K562 (cell line): ENCODE results near the gene TMEM25. TPM values are rescaled to one million over a fixed set of nuclear protein-coding genes. Genes with fewer than 3 reads are reported as not detected.

Experiments used
- ATAC-seq: fragments of 200-7000 bp; cut with Tn5 transposase; 3 replicates; pipeline ENCODE4 v1.9.1; 2020; ENCODE audit warnings: moderate library complexity
- BruUV-seq: library from RNA; stranded (reverse); fragments of 400-500 nt; replicated peaks from 2 replicates; lab custom pipeline; 2021; lab: Mats Ljungman, UMichigan
- CTCF ChIA-PET: fragments of 300-600 bp; formaldehyde crosslinking; extraction: SDS; loops from one replicate; lab custom pipeline; 2021; ENCODE audit warnings: low intra/inter-chr PET ratio; lab: Yijun Ruan, JAX
- POLR2A ChIA-PET: fragments of 300-600, 350-650 bp; sonication (Branson Sonifier 250); formaldehyde crosslinking; extraction: SDS; loops from one replicate; lab custom pipeline; 2021; ENCODE audit warnings: antibody characterized with exemption, inconsistent platforms; lab: Yijun Ruan, JAX
- DNase-seq, 4 experiments: peaks; one replicate each; pipeline versions ENCODE4 v3.0.0 to v3.0.0-alpha.2; 2011 to 2018; ENCODE audit warnings: low spot score in 3 of 4, mixed read lengths in 3 of 4; ENCODE audit errors: extremely low read depth in 1 of 4
- FAIRE-seq: peaks from 2 replicates; lab custom pipeline; 2011; peaks lifted over from hg19 to GRCh38; lab: Jason Lieb, UNC
- H2AFZ ChIP-seq: 2 replicates; pipeline ENCODE4 v1.6.0; 2011; ENCODE audit warnings: low read depth, low read length, control low read depth, inconsistent platforms
- H3K27ac ChIP-seq: fragments of 200-600 bp; 3 replicates; pipeline ENCODE4 v1.8.0; 2011; ENCODE audit warnings: low read depth, mild to moderate bottlenecking, control low read depth, inconsistent platforms, low read length, moderate library complexity, mixed read lengths; ENCODE audit errors: extremely low read depth
- H3K27me3 ChIP-seq, 2 experiments: fragments of 300-600 bp in 1 of 2; 2 replicates in 1 of 2; 3 replicates in 1 of 2; pipeline versions ENCODE4 v1.6.0 to v1.8.0; 2011; ENCODE audit warnings: inconsistent platforms in 2 of 2, low read length in 2 of 2, mild to moderate bottlenecking in 1 of 2, mixed read lengths in 1 of 2, moderate library complexity in 1 of 2; ENCODE audit not compliant: control insufficient read depth in 2 of 2, insufficient read depth in 2 of 2
- H3K36me3 ChIP-seq: fragments of 300-600 bp; 3 replicates; pipeline ENCODE4 v1.8.0; 2011; ENCODE audit warnings: mild to moderate bottlenecking, low read length, inconsistent platforms; ENCODE audit not compliant: control insufficient read depth, insufficient read depth
- H3K4me1 ChIP-seq, 2 experiments: fragments of 200-600 bp in 1 of 2; replicated peaks in 1 of 2; 2 replicates in 1 of 2; 3 replicates in 1 of 2; pipeline versions ENCODE4 v1.5.1 to v1.8.0; 2011; ENCODE audit warnings: inconsistent platforms in 2 of 2, low read length in 2 of 2, mild to moderate bottlenecking in 1 of 2, mixed read lengths in 1 of 2, moderate library complexity in 1 of 2; ENCODE audit not compliant: control insufficient read depth in 2 of 2, insufficient read depth in 2 of 2
- H3K4me2 ChIP-seq: 2 replicates; pipeline ENCODE4 v1.6.1; 2011; ENCODE audit warnings: low read length, control low read depth, inconsistent platforms, mixed read lengths; ENCODE audit not compliant: insufficient read depth
- H3K4me3 ChIP-seq: fragments of 200-600 bp; sonication (generic), shearing (Covaris generic); 2 replicates; pipeline ENCODE4 v1.5.1; 2016; ENCODE audit warnings: control low read depth, inconsistent platforms
- H3K79me2 ChIP-seq: fragments of 200-600 bp; 3 replicates; pipeline ENCODE4 v1.8.0; 2011; ENCODE audit warnings: low read length, inconsistent platforms; ENCODE audit not compliant: control insufficient read depth, insufficient read depth
- H3K9ac ChIP-seq, 2 experiments: 2 replicates each; pipeline versions ENCODE4 v1.6.0 to v1.6.1; 2011; ENCODE audit warnings: low read depth in 2 of 2, low read length in 2 of 2, control low read depth in 1 of 2, inconsistent platforms in 1 of 2, mild to moderate bottlenecking in 1 of 2, mixed read lengths in 1 of 2; ENCODE audit not compliant: insufficient read depth in 1 of 2
- H3K9me1 ChIP-seq: one replicate; pipeline ENCODE4 v1.6.0; 2011; ENCODE audit warnings: inconsistent platforms, mild to moderate bottlenecking, low read length, moderate library complexity; ENCODE audit not compliant: control insufficient read depth, insufficient read depth
- H3K9me3 ChIP-seq: replicated peaks from 2 replicates; pipeline ENCODE4 v1.5.1; 2011; ENCODE audit warnings: low read depth, low read length, inconsistent platforms; ENCODE audit not compliant: control insufficient read depth, insufficient read depth
- H4K20me1 ChIP-seq: replicated peaks from 2 replicates; pipeline ENCODE4 v1.6.1; 2011; ENCODE audit warnings: low read length, inconsistent platforms, mixed read lengths; ENCODE audit not compliant: control insufficient read depth, insufficient read depth
- CTCFL ChIP-seq: IDR thresholded peaks from 2 replicates; pipeline ENCODE4 v1.6.1; 2011; ENCODE audit warnings: borderline replicate concordance, low read depth, mild to moderate bottlenecking, moderate library complexity, low read length; ENCODE audit not compliant: insufficient read depth, poor library complexity, severe bottlenecking
- EP400 ChIP-seq: fragments of 450-650 bp; IDR thresholded peaks from 2 replicates; pipeline ENCODE4 v1.6.1; 2017; ENCODE audit warnings: antibody characterized with exemption, mild to moderate bottlenecking, moderate library complexity
- ETV6 ChIP-seq, 3 experiments: fragments of 150-350 bp in 1 of 3; sonication (generic) in 1 of 3; formaldehyde crosslinking in 1 of 3; IDR thresholded peaks; 2 replicates each; pipeline versions ENCODE4 v1.6.1 to v1.8.0; 2014 to 2022; ENCODE audit warnings: borderline replicate concordance in 2 of 3, low read depth in 2 of 3, antibody characterized with exemption in 1 of 3, low read length in 1 of 3, mild to moderate bottlenecking in 1 of 3, missing genetic modification reagents in 1 of 3
- HOXB6 ChIP-seq: fragments of 250-450 bp; sonication (Bioruptor Pico); IDR thresholded peaks from 2 replicates; pipeline ENCODE4 v1.5.1; 2022; ENCODE audit warnings: mild to moderate bottlenecking, borderline replicate concordance
- IRF2 ChIP-seq: sonication (generic); formaldehyde crosslinking; IDR thresholded peaks from 2 replicates; pipeline ENCODE4 v1.8.1; 2022; ENCODE audit warnings: mild to moderate bottlenecking, missing genetic modification reagents
- MAFF ChIP-seq: IDR thresholded peaks from 2 replicates; pipeline ENCODE4 v1.6.1; 2012; ENCODE audit warnings: low read length, improper control_type of control experiment
- TAF1 ChIP-seq: IDR thresholded peaks from 2 replicates; pipeline ENCODE4 v1.6.1; 2011; ENCODE audit warnings: mild to moderate bottlenecking, low read length, moderate library complexity; ENCODE audit not compliant: insufficient read depth, control insufficient read depth, severe bottlenecking; ENCODE audit errors: extremely low read depth
- ZNF316 ChIP-seq: fragments of 450-650 bp; IDR thresholded peaks from 2 replicates; pipeline ENCODE4 v1.6.1; 2016
- ZNF644 ChIP-seq: fragments of 200-800 bp; sonication (Bioruptor generic); IDR thresholded peaks from 2 replicates; pipeline ENCODE4 v1.6.1; 2016; ENCODE audit warnings: low read depth, missing genetic modification characterization, missing compliant biosample characterization
- WGBS: fragments of 100-300 bp; shearing (Covaris generic); methylation state at CpG from one replicate; pipeline ENCODE4 v1.1.6; 2016; ENCODE audit warnings: low coverage, mixed read lengths; ENCODE audit not compliant: insufficient coverage; ENCODE audit errors: missing lambda C conversion rate; 5-methylcytosine and 5-hydroxymethylcytosine counted together
- in situ Hi-C: fragments of 300-500 bp; cut with MboI; formaldehyde crosslinking; loops from 4 replicates; pipeline ENCODE4 v1.15.0; 2018; ENCODE audit warnings: inconsistent platforms, mixed read lengths
- intact Hi-C: fragments of 100-400 bp; cut with micrococcal nuclease; formaldehyde crosslinking; loops from 2 replicates; pipeline ENCODE4 v1.14.2; 2022
- polyA plus RNA-seq, 8 experiments: library from polyadenylated mRNA; depleted of rRNA in 4 of 8; stranded (reverse) in 5 of 8; unstranded in 3 of 8; fragments of >200 nt; fragmentation: Nextera tagmentation in 2 of 8; fragmentation: Illumina TruSeq in 1 of 8; extraction: Ambion mirVana in 2 of 8; extraction: Trizol in 1 of 8; gene quantifications; 2 replicates each; pipeline versions ENCODE4 v1.2.1 to v1.2.3, GENCODE V29; 2011 to 2014; ENCODE audit warnings: inconsistent platforms in 1 of 8, missing spikeins in 1 of 8
- total RNA-seq, 7 experiments: library from RNA; depleted of rRNA in 6 of 7; stranded (reverse); fragments of >200 nt in 6 of 7; fragmentation: Illumina TruSeq in 2 of 7; extraction: Trizol in 2 of 7; gene quantifications; 2 replicates each; pipeline versions ENCODE4 v1.2.1 to v1.2.3, GENCODE V29; 2011 to 2021; ENCODE audit warnings: low replicate concordance in 1 of 7

Gene TMEM25
- total and polyA plus RNA-seq, 9 of the 15 experiments (the other 6 are each of a cell fraction or from before 2014, with no cell fraction given), result 0.34 to 3.8 (median 2.0) TPM

GRCh38 chr11:118544010-118544646 lies 13.1 kb downstream of the TMEM25 start:
- Histone ChIP-seq H3K4me2 (no peak overlapping the region), H3K36me3 (no peaks in the 10 kb centered on the region), H2AFZ (no peak overlapping the region), H3K4me3 (no peak overlapping the region), H4K20me1 (no peaks in the 10 kb centered on the region), H3K79me2 (no peaks in the 10 kb centered on the region), H3K27ac (no peak overlapping the region), H3K4me1 (peaks cover 0 to 9% of the 10 kb centered on the region in 2 experiments; a peak in 2 of 5 replicates), H3K9me1 (no peaks in the 10 kb centered on the region), H3K9ac (no peak overlapping the region), H3K27me3 (no peaks in the 10 kb centered on the region), H3K9me3 (no peaks in the 10 kb centered on the region)
- POLR2A ChIA-PET, result no interaction called here
- TF ChIP-seq ETV6 (IDR thresholded peaks at IDR 0.05; ENCODE audit: borderline replicate concordance in 1 of 2, low read depth in 2 of 2, low read length in 1 of 2) (no peak), ETV6 (CRISPR knock-in tag; IDR thresholded peaks at IDR 0.05; ENCODE audit: borderline replicate concordance) (no peak), CTCFL (no peak), HOXB6 (CRISPR knock-in tag) (no peak), IRF2 (CRISPR knock-in tag) (no peak), ZNF644 (tag) (no peak), EP400 (no peak), ZNF316 (peak; percentile 62), MAFF (peak; percentile 13; the same call in 1 of the 2 replicates), TAF1 (no peak)
- FAIRE-seq, result no peak
- in situ Hi-C loops, result no loop called here
- no peak for DNase-seq
- ATAC-seq, result no peak
- WGBS, result 49% methylated on average over 8 of the region's 8 CpGs
- no TSS peak for BruUV-seq
- intact Hi-C loops, result no loop called here
- CTCF ChIA-PET, result no interaction called here
